ENCODE data around the gene SEZ6.
"Not testable (repeated sequence)": the region's sequence is repeated elsewhere in the genome, so short reads cannot be mapped to it uniquely, and the experiment has no call there.

Gene SEZ6

DNA sequence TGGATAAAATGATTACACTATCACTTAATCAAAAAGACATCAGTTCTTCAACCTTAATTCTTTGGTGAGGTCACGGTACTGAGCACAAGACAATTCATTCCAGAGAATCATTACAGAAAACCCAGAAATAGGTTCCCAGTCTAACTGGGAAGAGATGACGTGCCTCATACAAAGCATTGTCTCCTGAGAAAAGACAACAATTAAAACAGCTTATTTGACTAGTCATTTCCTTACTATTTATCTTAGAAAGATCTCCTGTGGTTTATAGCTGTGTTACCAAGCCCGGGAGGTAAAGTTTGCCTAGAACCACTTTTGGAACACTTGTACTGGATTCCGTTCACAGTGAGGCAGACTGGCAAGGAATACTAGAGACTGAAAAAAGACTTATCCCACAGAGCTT lies 59.6 kb downstream of the SEZ6 start:
- no peaks in the 10 kb centered on the region for H3K9me3 ChIP-seq
- in situ Hi-C loops (cut with MboI; ENCODE audit: low sequenced_read_pairs) = loop anchor here (5.0 kb wide), 1 partner anchor 49 kb away; the partner anchor contains the start of gene FLOT2
- peaks cover 11% of the 10 kb centered on the region for H3K4me1 ChIP-seq
- H3K4me3 ChIP-seq = no peak overlapping the region
- H3K36me3 ChIP-seq (replicated peaks) = peaks cover 61% of the 10 kb centered on the region
- no peaks in the 10 kb centered on the region for H3K27me3 ChIP-seq (ENCODE audit: low read depth)
- DNase-seq (ENCODE audit: low spot score in 2 of 2) = no peak

- Histone ChIP-seq H3K27me3 (ENCODE audit: low read depth) (no peaks in the 10 kb centered on the region), H3K4me1 (peaks cover 11% of the 10 kb centered on the region), H3K36me3 (replicated peaks) (peaks cover 68% of the 10 kb centered on the region), H3K4me3 (no peak overlapping the region), H3K9me3 (no peaks in the 10 kb centered on the region)
- in situ Hi-C loops (cut with MboI; ENCODE audit: low sequenced_read_pairs) = loop anchor here (5.0 kb wide), 1 partner anchor 48 kb away; the partner anchor contains the start of gene FLOT2
- DNase-seq (ENCODE audit: low spot score in 2 of 2) = no peak
Observed at GRCh38 chr17:28944862-28945741, 60.7 kb downstream of the SEZ6 start.

- H3K4me3 ChIP-seq = no peak overlapping the region
- H3K27me3 ChIP-seq (ENCODE audit: low read depth) = no peaks in the 10 kb centered on the region
- no peaks in the 10 kb centered on the region for H3K9me3 ChIP-seq
- no peak for DNase-seq (ENCODE audit: low spot score in 2 of 2)
- H3K4me1 ChIP-seq = peaks cover 11% of the 10 kb centered on the region
- in situ Hi-C loops (cut with MboI; ENCODE audit: low sequenced_read_pairs) = no loop called here
- H3K36me3 ChIP-seq (replicated peaks) = peaks cover 76% of the 10 kb centered on the region
Observed at GRCh38 chr17:28944343-28944742, 61.5 kb downstream of the SEZ6 start.

- peaks cover 77% of the 10 kb centered on the region for H3K36me3 ChIP-seq (replicated peaks)
- in situ Hi-C loops (cut with MboI; ENCODE audit: low sequenced_read_pairs) = no loop called here
- no peak overlapping the region for H3K4me3 ChIP-seq
- no peaks in the 10 kb centered on the region for H3K27me3 ChIP-seq (ENCODE audit: low read depth)
- no peaks in the 10 kb centered on the region for H3K9me3 ChIP-seq
- peaks cover 5% of the 10 kb centered on the region for H3K4me1 ChIP-seq
- DNase-seq (ENCODE audit: low spot score in 2 of 2) = no peak
Observed at GRCh38 chr17:28942925-28943324, 62.9 kb downstream of the SEZ6 start.

- Histone ChIP-seq H3K27me3 (ENCODE audit: low read depth) (no peaks in the 10 kb centered on the region), H3K4me3 (no peak overlapping the region), H3K9me3 (no peaks in the 10 kb centered on the region), H3K36me3 (replicated peaks) (peaks cover 78% of the 10 kb centered on the region), H3K4me1 (no peaks in the 10 kb centered on the region)
- no peak for DNase-seq (ENCODE audit: low spot score in 2 of 2)
- in situ Hi-C loops (cut with MboI; ENCODE audit: low sequenced_read_pairs) = no loop called here
Observed at GRCh38 chr17:28941251-28941650, 64.6 kb downstream of the SEZ6 start.

GRCh38 chr17:28940675-28941074 lies 65.2 kb downstream of the SEZ6 start:
- Histone ChIP-seq H3K4me1 (no peaks in the 10 kb centered on the region), H3K27me3 (ENCODE audit: low read depth) (no peaks in the 10 kb centered on the region), H3K4me3 (no peak overlapping the region), H3K9me3 (no peaks in the 10 kb centered on the region; the same call in 1 of the 2 replicates), H3K36me3 (replicated peaks) (peaks cover 78% of the 10 kb centered on the region)
- in situ Hi-C loops (cut with MboI; ENCODE audit: low sequenced_read_pairs) = no loop called here
- DNase-seq (ENCODE audit: low spot score in 2 of 2) = no peak

GRCh38 chr17:28940142-28940541 lies 65.7 kb downstream of the SEZ6 start:
- in situ Hi-C loops (cut with MboI; ENCODE audit: low sequenced_read_pairs) = no loop called here
- DNase-seq (ENCODE audit: low spot score in 2 of 2) = no peak
- Histone ChIP-seq H3K4me1 (no peaks in the 10 kb centered on the region), H3K27me3 (ENCODE audit: low read depth) (no peaks in the 10 kb centered on the region), H3K9me3 (no peaks in the 10 kb centered on the region; the same call in 1 of the 2 replicates), H3K4me3 (no peak overlapping the region), H3K36me3 (replicated peaks) (peaks cover 76% of the 10 kb centered on the region)

- Histone ChIP-seq H3K9me3 (no peaks in the 10 kb centered on the region; the same call in 1 of the 2 replicates), H3K27me3 (ENCODE audit: low read depth) (no peaks in the 10 kb centered on the region), H3K4me3 (no peak overlapping the region), H3K4me1 (no peaks in the 10 kb centered on the region), H3K36me3 (replicated peaks) (peaks cover 60% of the 10 kb centered on the region)
- in situ Hi-C loops (cut with MboI; ENCODE audit: low sequenced_read_pairs) = no loop called here
- DNase-seq (ENCODE audit: low spot score in 2 of 2) = no peak
Observed at GRCh38 chr17:28938552-28938951, 67.3 kb downstream of the SEZ6 start.

DNA sequence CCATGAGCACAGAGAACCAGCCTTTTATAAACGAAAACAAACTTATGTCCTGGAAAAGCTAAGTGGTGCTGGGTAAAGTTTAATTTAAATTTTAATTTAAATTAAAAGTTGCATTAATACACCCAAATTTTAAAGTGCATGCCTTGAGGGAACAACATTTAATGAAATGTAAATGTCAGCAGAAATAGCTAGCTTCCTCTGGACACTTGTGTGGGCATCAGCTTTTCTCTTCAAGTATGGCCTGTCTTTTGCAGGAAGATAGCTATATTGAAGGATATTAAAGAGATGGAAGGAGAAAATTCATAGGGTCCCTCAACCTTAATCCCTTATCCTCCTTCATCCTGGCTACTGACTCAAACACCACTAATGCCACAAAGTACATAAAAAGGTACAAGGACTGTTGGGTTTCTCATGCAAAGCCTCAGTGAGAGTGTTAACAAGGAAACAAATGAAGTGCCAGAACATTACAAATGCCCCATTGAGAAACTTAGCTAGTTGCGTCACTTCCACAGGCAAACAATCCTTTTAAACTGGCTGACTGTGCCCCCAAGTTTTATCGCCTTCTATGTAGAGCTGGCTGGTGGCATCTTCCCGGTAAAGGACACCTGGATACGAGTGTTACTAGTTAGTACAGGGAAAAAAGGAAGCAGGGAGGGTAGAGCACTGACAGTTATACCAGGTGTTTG lies 68.6 kb downstream of the SEZ6 start:
- peaks cover 46% of the 10 kb centered on the region for H3K36me3 ChIP-seq (replicated peaks)
- no peaks in the 10 kb centered on the region; the same call in 1 of the 2 replicates for H3K9me3 ChIP-seq
- H3K27me3 ChIP-seq (ENCODE audit: low read depth) = no peaks in the 10 kb centered on the region
- no peak for DNase-seq (ENCODE audit: low spot score in 2 of 2)
- no peaks in the 10 kb centered on the region for H3K4me1 ChIP-seq
- in situ Hi-C loops (cut with MboI; ENCODE audit: low sequenced_read_pairs) = no loop called here
- no peak overlapping the region for H3K4me3 ChIP-seq

GRCh38 chr17:28935744-28936460 lies 69.9 kb downstream of the SEZ6 start:
- H3K36me3 ChIP-seq (replicated peaks) = peaks cover 35% of the 10 kb centered on the region
- H3K9me3 ChIP-seq = no peaks in the 10 kb centered on the region; the same call in 1 of the 2 replicates
- in situ Hi-C loops (cut with MboI; ENCODE audit: low sequenced_read_pairs) = no loop called here
- H3K4me1 ChIP-seq = no peaks in the 10 kb centered on the region
- H3K4me3 ChIP-seq = no peak overlapping the region
- no peak for DNase-seq (ENCODE audit: low spot score in 2 of 2)
- no peaks in the 10 kb centered on the region for H3K27me3 ChIP-seq (ENCODE audit: low read depth)

GRCh38 chr17:28934508-28934907 lies 71.3 kb downstream of the SEZ6 start:
- H3K27me3 ChIP-seq (ENCODE audit: low read depth); H3K9me3 ChIP-seq; H3K4me3 ChIP-seq; H3K4me1 ChIP-seq; DNase-seq (ENCODE audit: low spot score in 2 of 2); in situ Hi-C loops (cut with MboI; ENCODE audit: low sequenced_read_pairs): not testable (repeated sequence)
- peaks cover 24% of the 10 kb centered on the region for H3K36me3 ChIP-seq (replicated peaks)

GRCh38 chr17:28929787-28930186 lies 76.0 kb downstream of the SEZ6 start:
- no peaks in the 10 kb centered on the region for H3K27me3 ChIP-seq (ENCODE audit: low read depth)
- H3K36me3 ChIP-seq (replicated peaks) = peaks cover 17% of the 10 kb centered on the region
- in situ Hi-C loops (cut with MboI; ENCODE audit: low sequenced_read_pairs) = no loop called here
- no peaks in the 10 kb centered on the region for H3K9me3 ChIP-seq
- DNase-seq (ENCODE audit: low spot score in 2 of 2) = no peak
- H3K4me1 ChIP-seq = no peaks in the 10 kb centered on the region
- no peak overlapping the region for H3K4me3 ChIP-seq

GRCh38 chr17:28928061-28928460 lies 77.8 kb downstream of the SEZ6 start:
- no peak for DNase-seq (ENCODE audit: low spot score in 2 of 2)
- H3K36me3 ChIP-seq (replicated peaks) = peaks cover 30% of the 10 kb centered on the region

More at GRCh38 chr17:28928061-28928460, 77.8 kb downstream of the SEZ6 start:
- in situ Hi-C loops (cut with MboI; ENCODE audit: low sequenced_read_pairs) = no loop called here
- Histone ChIP-seq H3K9me3 (no peaks in the 10 kb centered on the region), H3K4me1 (no peaks in the 10 kb centered on the region), H3K4me3 (no peak overlapping the region), H3K27me3 (ENCODE audit: low read depth) (no peaks in the 10 kb centered on the region)
